Measurements from ENCODE around the gene GTF2A1L.

GTF2A1L gene

GRCh38 chr2:48617618-48618017, at the start of gene GTF2A1L:
Gene GTF2A1L (plus strand): TSS chr2:48617856. CDS start chr2:48617875, 19 bp downstream.
- peaks cover 3 to 15% of the 10 kb centered on the region in 2 donors for H3K27me3 Mint-ChIP-seq
- H3K27ac Mint-ChIP-seq: no peak within 1 kb of the TSS
- no peak for ATAC-seq (replicated peaks)

GRCh38 chr2:48568547-48568946, 49.1 kb upstream of the GTF2A1L start:
- H3K27ac Mint-ChIP-seq: no peak overlapping the region
- H3K4me1 Mint-ChIP-seq: no peaks in the 10 kb centered on the region
- no peaks in the 10 kb centered on the region for H3K36me3 Mint-ChIP-seq
- H3K9me3 Mint-ChIP-seq: no peaks in the 10 kb centered on the region
- no peak overlapping the region for H3K4me3 Mint-ChIP-seq
- DNase-seq (no peak), ATAC-seq (replicated peaks) (no peak)
- peaks cover 6 to 8% of the 10 kb centered on the region in 2 donors for H3K27me3 Mint-ChIP-seq

More at GRCh38 chr2:48617618-48618017, at the start of gene GTF2A1L:
- peak within 1 kb of the TSS in 1 of 2 donors; percentile 43 for H3K4me3 Mint-ChIP-seq
- no peaks in the 10 kb centered on the region for H3K36me3 Mint-ChIP-seq
- no peaks in the 10 kb centered on the region for H3K9me3 Mint-ChIP-seq
- DNase-seq: no peak
- no peaks in the 10 kb centered on the region for H3K4me1 Mint-ChIP-seq

GRCh38 chr2:48569433-48569832, 48.2 kb upstream of the GTF2A1L start:
- H3K9me3 Mint-ChIP-seq: no peaks in the 10 kb centered on the region
- ATAC-seq (replicated peaks): no peak
- no peak for DNase-seq
- H3K27me3 Mint-ChIP-seq: peaks cover 6 to 8% of the 10 kb centered on the region in 2 donors
- no peak overlapping the region for H3K27ac Mint-ChIP-seq
- H3K4me1 Mint-ChIP-seq: no peaks in the 10 kb centered on the region
- H3K4me3 Mint-ChIP-seq: no peak overlapping the region
- no peaks in the 10 kb centered on the region for H3K36me3 Mint-ChIP-seq

GRCh38 chr2:48572816-48573215, 44.8 kb upstream of the GTF2A1L start:
- Mint-ChIP-seq H3K27ac (no peak overlapping the region), H3K9me3 (no peaks in the 10 kb centered on the region), H3K36me3 (no peaks in the 10 kb centered on the region), H3K4me1 (no peaks in the 10 kb centered on the region), H3K27me3 (peaks cover 6 to 7% of the 10 kb centered on the region in 2 donors), H3K4me3 (no peak overlapping the region)
- no peak for DNase-seq
- ATAC-seq (replicated peaks): no peak

GRCh38 chr2:48574353-48575287, 43.0 kb upstream of the GTF2A1L start:
- Mint-ChIP-seq H3K4me3 (no peak overlapping the region), H3K4me1 (no peaks in the 10 kb centered on the region), H3K27ac (no peak overlapping the region), H3K9me3 (no peaks in the 10 kb centered on the region), H3K36me3 (no peaks in the 10 kb centered on the region), H3K27me3 (no peaks in the 10 kb centered on the region)
- ATAC-seq (replicated peaks): peak in 1 of 2 donors; percentile 23
- no peak for DNase-seq

- Mint-ChIP-seq H3K27me3 (peaks cover 0 to 7% of the 10 kb centered on the region in 2 donors), H3K27ac (no peak overlapping the region), H3K4me1 (no peaks in the 10 kb centered on the region), H3K36me3 (no peaks in the 10 kb centered on the region), H3K9me3 (no peaks in the 10 kb centered on the region), H3K4me3 (no peak overlapping the region)
- no peak for DNase-seq
- no peak for ATAC-seq (replicated peaks)
These were observed 39.3 kb upstream of the GTF2A1L start for GRCh38 chr2:48578313-48578712.

- Mint-ChIP-seq H3K4me1 (peaks cover 5 to 8% of the 10 kb centered on the region in 2 donors), H3K27me3 (peaks cover 0 to 7% of the 10 kb centered on the region in 2 donors), H3K9me3 (no peaks in the 10 kb centered on the region), H3K4me3 (no peak overlapping the region), H3K27ac (no peak overlapping the region), H3K36me3 (no peaks in the 10 kb centered on the region)
- no peak for ATAC-seq (replicated peaks)
- no peak for DNase-seq
These were observed 33.7 kb upstream of the GTF2A1L start for GRCh38 chr2:48583961-48584360.

- no peak for DNase-seq
- H3K36me3 Mint-ChIP-seq: no peaks in the 10 kb centered on the region
- H3K4me3 Mint-ChIP-seq: no peak overlapping the region
- H3K27me3 Mint-ChIP-seq: peaks cover 0 to 7% of the 10 kb centered on the region in 2 donors
- no peaks in the 10 kb centered on the region for H3K9me3 Mint-ChIP-seq
- no peak for ATAC-seq (replicated peaks)
- H3K27ac Mint-ChIP-seq: no peak overlapping the region
- H3K4me1 Mint-ChIP-seq: peaks cover 5 to 10% of the 10 kb centered on the region in 2 donors
These were observed 33.1 kb upstream of the GTF2A1L start for GRCh38 chr2:48584551-48584950.

GRCh38 chr2:48586433-48586832, 31.2 kb upstream of the GTF2A1L start:
- H3K9me3 Mint-ChIP-seq: no peaks in the 10 kb centered on the region
- H3K4me1 Mint-ChIP-seq: peaks cover 5 to 10% of the 10 kb centered on the region in 2 donors
- DNase-seq (no peak), ATAC-seq (replicated peaks) (peak in 1 of 2 donors; percentile 21)
- peaks cover 3 to 4% of the 10 kb centered on the region in 2 donors for H3K27me3 Mint-ChIP-seq
- H3K36me3 Mint-ChIP-seq: no peaks in the 10 kb centered on the region
- H3K4me3 Mint-ChIP-seq: no peak overlapping the region
- no peak overlapping the region for H3K27ac Mint-ChIP-seq

GRCh38 chr2:48587560-48587959, 30.1 kb upstream of the GTF2A1L start:
- Mint-ChIP-seq H3K4me3 (no peak overlapping the region), H3K9me3 (no peaks in the 10 kb centered on the region), H3K36me3 (no peaks in the 10 kb centered on the region), H3K27ac (no peak overlapping the region), H3K4me1 (peaks cover 5 to 10% of the 10 kb centered on the region in 2 donors), H3K27me3 (peaks cover 5 to 9% of the 10 kb centered on the region in 2 donors)
- DNase-seq (no peak), ATAC-seq (replicated peaks) (no peak)

GRCh38 chr2:48587961-48588360, 29.7 kb upstream of the GTF2A1L start:
- Mint-ChIP-seq H3K36me3 (no peaks in the 10 kb centered on the region), H3K9me3 (no peaks in the 10 kb centered on the region), H3K4me1 (peaks cover 5 to 10% of the 10 kb centered on the region in 2 donors), H3K27ac (no peak overlapping the region), H3K27me3 (peaks cover 5 to 9% of the 10 kb centered on the region in 2 donors), H3K4me3 (no peak overlapping the region)
- no peak for DNase-seq
- no peak for ATAC-seq (replicated peaks)

GRCh38 chr2:48588745-48589144, 28.9 kb upstream of the GTF2A1L start:
- Mint-ChIP-seq H3K27ac (no peak overlapping the region), H3K36me3 (no peaks in the 10 kb centered on the region), H3K9me3 (no peaks in the 10 kb centered on the region), H3K27me3 (peaks cover 5 to 9% of the 10 kb centered on the region in 2 donors), H3K4me1 (peaks cover 5 to 10% of the 10 kb centered on the region in 2 donors), H3K4me3 (no peak overlapping the region)
- DNase-seq (no peak), ATAC-seq (replicated peaks) (peak in 1 of 2 donors; percentile 31)

- Mint-ChIP-seq H3K4me1 (peaks cover 5 to 10% of the 10 kb centered on the region in 2 donors), H3K36me3 (no peaks in the 10 kb centered on the region), H3K27ac (peak overlapping the region; percentile 10), H3K4me3 (no peak overlapping the region), H3K27me3 (peaks cover 5 to 9% of the 10 kb centered on the region in 2 donors), H3K9me3 (no peaks in the 10 kb centered on the region)
- ATAC-seq (replicated peaks) (no peak), DNase-seq (no peak)
These were observed 28.4 kb upstream of the GTF2A1L start for GRCh38 chr2:48589170-48589767.

- no peaks in the 10 kb centered on the region for H3K36me3 Mint-ChIP-seq
- H3K27ac Mint-ChIP-seq: no peak overlapping the region
- ATAC-seq (replicated peaks) (no peak), DNase-seq (no peak)
- H3K4me1 Mint-ChIP-seq: peaks cover 5 to 10% of the 10 kb centered on the region in 2 donors
- H3K27me3 Mint-ChIP-seq: peaks cover 5 to 13% of the 10 kb centered on the region in 2 donors
- H3K9me3 Mint-ChIP-seq: no peaks in the 10 kb centered on the region
- H3K4me3 Mint-ChIP-seq: no peak overlapping the region
These were observed 27.6 kb upstream of the GTF2A1L start for GRCh38 chr2:48590017-48590416.

Measured in stimulated activated naive B cell treated with anti-CD40 and anti-IgM and Interleukin-4, amounts not matched to agents 10 μg/mL and 1 μg/mL and 100 μg/mL, for 72 hours (primary cell).